Measurements from ENCODE around the gene LHFPL3. TPM values are rescaled to one million over a fixed set of nuclear protein-coding genes. Genes with fewer than 3 reads are reported as not detected.

The LHFPL3 gene
- total and polyA plus RNA-seq, 9 of the 15 experiments (the other 6 are each of a cell fraction or from before 2014, with no cell fraction given): 0.21 to 0.52 TPM; not detected in 7

- TF ChIP-seq NR2F6 (CRISPR knock-in tag; IDR thresholded peaks at IDR 0.05) (no peak), JUN (IDR thresholded peaks at IDR 0.05; ENCODE audit: borderline replicate concordance, low read depth, low read length) (0 out of 2 replicates have a peak, but pooled peaks have one; percentile 23), JUN (CRISPR knock-in tag; IDR thresholded peaks at IDR 0.05; ENCODE audit: borderline replicate concordance) (no peak), MBD2 (IDR thresholded peaks at IDR 0.05; ENCODE audit: borderline replicate concordance, low read depth) (no peak), CREM (IDR thresholded peaks at IDR 0.05; ENCODE audit: low read depth) (peak; percentile 50; the same call in 1 of the 2 replicates), MCM2 (IDR thresholded peaks at IDR 0.05; ENCODE audit: low read depth) (no peak), KLF6 (CRISPR knock-in tag; IDR thresholded peaks at IDR 0.05; ENCODE audit: borderline replicate concordance) (no peak), HLTF (IDR thresholded peaks at IDR 0.05) (no peak), ARID2 (IDR thresholded peaks at IDR 0.05) (peak; percentile 78), ZBTB7A (IDR thresholded peaks at IDR 0.05; ENCODE audit: borderline replicate concordance, control insufficient read depth, low read depth, low read length) (no peak), MEF2A (IDR thresholded peaks at IDR 0.05; ENCODE audit: control insufficient read depth, low read depth, low read length) (no peak), SAFB2 (IDR thresholded peaks at IDR 0.05; ENCODE audit: borderline replicate concordance, low read depth, low read length, severe bottlenecking) (no peak), PTRF (tag; IDR thresholded peaks at IDR 0.05) (no peak), CCAR2 (IDR thresholded peaks at IDR 0.05; ENCODE audit: low read depth, low read length) (no peak), MYNN (IDR thresholded peaks at IDR 0.05) (0 out of 2 replicates have a peak, but pooled peaks have one; percentile 50), MYNN (CRISPR knock-in tag; IDR thresholded peaks at IDR 0.05) (no peak), L3MBTL2 (IDR thresholded peaks at IDR 0.05) (peak; percentile 59; the same call in 1 of the 2 replicates), ZNF407 (IDR thresholded peaks at IDR 0.05; ENCODE audit: low read depth) (no peak), ZNF436 (CRISPR knock-in tag; IDR thresholded peaks at IDR 0.05) (no peak), ZNF232 (CRISPR knock-in tag; IDR thresholded peaks at IDR 0.05) (no peak), BRD9 (IDR thresholded peaks at IDR 0.05; ENCODE audit: low read depth, partially characterized antibody) (peak; percentile 50)
- TF ChIP-seq, protein P1, sequence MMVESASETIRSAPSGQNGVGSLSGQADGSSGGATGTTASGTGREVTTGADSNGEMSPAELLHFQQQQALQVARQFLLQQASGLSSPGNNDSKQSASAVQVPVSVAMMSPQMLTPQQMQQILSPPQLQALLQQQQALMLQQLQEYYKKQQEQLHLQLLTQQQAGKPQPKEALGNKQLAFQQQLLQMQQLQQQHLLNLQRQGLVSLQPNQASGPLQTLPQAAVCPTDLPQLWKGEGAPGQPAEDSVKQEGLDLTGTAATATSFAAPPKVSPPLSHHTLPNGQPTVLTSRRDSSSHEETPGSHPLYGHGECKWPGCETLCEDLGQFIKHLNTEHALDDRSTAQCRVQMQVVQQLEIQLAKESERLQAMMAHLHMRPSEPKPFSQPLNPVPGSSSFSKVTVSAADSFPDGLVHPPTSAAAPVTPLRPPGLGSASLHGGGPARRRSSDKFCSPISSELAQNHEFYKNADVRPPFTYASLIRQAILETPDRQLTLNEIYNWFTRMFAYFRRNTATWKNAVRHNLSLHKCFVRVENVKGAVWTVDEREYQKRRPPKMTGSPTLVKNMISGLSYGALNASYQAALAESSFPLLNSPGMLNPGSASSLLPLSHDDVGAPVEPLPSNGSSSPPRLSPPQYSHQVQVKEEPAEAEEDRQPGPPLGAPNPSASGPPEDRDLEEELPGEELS (CRISPR knock-in tag; IDR thresholded peaks at IDR 0.05; ENCODE audit: borderline replicate concordance): no peak
Observed at GRCh38 chr7:104923010-104923421, 594.6 kb downstream of the LHFPL3 start (continued).

Data from K562 (cell line).